H54 (cell line): Measurements from ENCODE around the gene GLYATL1B.
A peak's percentile ranks its signal among the peaks of the same experiment; 100 is the strongest.
"Not testable (repeated sequence)": the region's sequence is repeated elsewhere in the genome, so short reads cannot be mapped to it uniquely, and the experiment has no call there.

Experiments used
- DNase-seq: peaks from one replicate; pipeline ENCODE4 v3.0.0; 2011; ENCODE audit warnings: low spot score, mixed read lengths; ENCODE audit not compliant: insufficient read length
- FAIRE-seq: peaks from 3 replicates; lab custom pipeline; 2011; peaks lifted over from hg19 to GRCh38; lab: Jason Lieb, UNC
- POLR2A ChIP-seq: IDR thresholded peaks from 2 replicates; pipeline ENCODE4 v1.6.1; 2011; ENCODE audit warnings: low read depth, mild to moderate bottlenecking, low read length

The GLYATL1B gene

GRCh38 chr11:59086007-59086406, at the start of gene GLYATL1B:
Gene GLYATL1B (plus strand): TSS chr11:59086307. CDS start chr11:59086307, 0 bp downstream.
- not testable (repeated sequence) for FAIRE-seq, DNase-seq

GRCh38 chr11:59036542-59036941, 49.6 kb upstream of the GLYATL1B start:
- FAIRE-seq: peak; percentile 45
- DNase-seq: not testable (repeated sequence)

DNA sequence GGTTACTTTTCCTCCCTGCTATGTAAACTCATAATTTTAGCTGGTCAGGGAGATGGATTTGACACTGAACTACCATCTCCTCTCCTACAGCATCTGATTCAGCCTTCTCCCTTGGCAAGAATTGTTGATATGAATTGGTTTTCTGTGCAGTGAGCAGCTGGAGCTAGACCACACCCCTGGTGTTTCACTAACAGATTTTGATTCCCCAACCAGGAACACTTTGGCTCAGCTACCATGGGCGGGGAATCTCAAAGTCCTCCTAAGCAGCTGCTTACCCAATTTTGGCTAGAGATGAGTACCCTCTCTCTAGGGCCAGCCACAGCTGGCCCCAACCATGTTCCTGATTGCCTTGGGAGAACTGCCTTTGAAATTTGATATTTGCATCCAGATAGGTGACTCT, 48.7 kb upstream of the GLYATL1B start:
- not testable (repeated sequence) for FAIRE-seq, DNase-seq

DNA sequence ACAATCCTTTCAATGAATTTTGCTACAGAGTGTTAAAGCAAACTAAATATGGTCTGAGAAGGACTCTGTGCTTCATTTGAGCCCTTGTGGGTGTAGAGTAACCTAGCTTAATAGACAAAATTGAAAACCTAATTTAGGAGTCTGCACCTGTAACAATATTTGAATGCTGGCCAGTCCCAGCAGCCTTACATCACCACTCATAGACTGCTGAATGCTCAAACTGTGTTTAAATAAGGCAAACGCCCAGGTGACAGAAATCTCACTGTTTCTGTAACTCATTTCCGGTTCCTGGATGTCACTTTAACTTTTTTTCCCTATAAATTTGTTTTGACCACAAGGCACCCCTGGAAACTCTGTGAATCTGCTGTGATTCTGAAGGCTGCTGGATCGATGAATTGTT, 45.5 kb upstream of the GLYATL1B start:
- FAIRE-seq: no peak
- no peak for DNase-seq
- TF ChIP-seq POLR2A: no peak

GRCh38 chr11:59051383-59051782, 34.7 kb upstream of the GLYATL1B start:
- not testable (repeated sequence) for DNase-seq, FAIRE-seq

GRCh38 chr11:59052355-59052754, 33.8 kb upstream of the GLYATL1B start:
- FAIRE-seq, DNase-seq: not testable (repeated sequence)

GRCh38 chr11:59053387-59053786, 32.7 kb upstream of the GLYATL1B start:
- no peak for DNase-seq
- no peak for TF ChIP-seq POLR2A
- peak; percentile 55 for FAIRE-seq

DNA sequence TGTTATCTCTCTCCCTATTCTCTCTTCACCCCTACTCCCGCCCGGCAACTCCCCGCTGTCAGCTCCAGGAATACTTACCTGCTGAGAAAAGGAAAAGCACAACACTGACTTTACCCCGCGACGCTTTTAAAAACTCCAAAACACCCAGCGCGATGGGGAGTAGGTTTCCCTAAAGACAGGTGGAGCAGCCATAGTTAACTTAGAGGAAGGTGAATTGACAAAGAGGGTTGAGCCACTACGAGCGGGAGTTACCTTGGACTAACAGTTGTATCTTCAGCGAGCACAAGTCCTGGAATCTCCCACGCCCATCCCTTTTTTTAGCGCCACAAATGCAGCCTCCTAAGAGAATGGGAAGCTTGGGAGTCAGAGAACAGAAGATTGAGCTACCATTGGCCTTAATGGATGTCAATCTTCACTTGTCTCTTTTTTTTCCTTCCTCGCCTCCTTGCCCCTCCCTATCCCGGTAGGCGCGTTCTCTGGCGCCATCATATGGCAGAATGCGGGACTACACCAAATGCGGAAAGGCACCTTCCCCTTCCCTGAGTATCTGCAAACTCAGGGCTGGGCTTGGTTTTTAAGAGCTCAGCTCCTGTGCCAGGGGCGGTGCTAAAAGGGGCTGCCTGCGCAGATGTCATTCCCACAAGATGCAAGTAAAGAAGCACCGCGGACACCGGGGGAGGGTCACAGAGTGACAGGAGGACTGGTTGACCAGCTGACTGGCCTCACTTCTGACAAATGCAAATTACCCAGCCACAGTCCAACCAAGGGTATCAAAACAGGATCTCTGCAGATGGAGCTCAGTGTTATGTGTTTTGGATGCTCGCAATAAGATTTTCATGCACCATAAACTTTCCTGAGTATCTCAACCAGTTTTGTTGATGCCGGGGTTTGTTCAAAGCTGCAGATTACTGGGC, 27.7 kb upstream of the GLYATL1B start:
- DNase-seq (peak; percentile 63), FAIRE-seq (peak; percentile 53)

DNA sequence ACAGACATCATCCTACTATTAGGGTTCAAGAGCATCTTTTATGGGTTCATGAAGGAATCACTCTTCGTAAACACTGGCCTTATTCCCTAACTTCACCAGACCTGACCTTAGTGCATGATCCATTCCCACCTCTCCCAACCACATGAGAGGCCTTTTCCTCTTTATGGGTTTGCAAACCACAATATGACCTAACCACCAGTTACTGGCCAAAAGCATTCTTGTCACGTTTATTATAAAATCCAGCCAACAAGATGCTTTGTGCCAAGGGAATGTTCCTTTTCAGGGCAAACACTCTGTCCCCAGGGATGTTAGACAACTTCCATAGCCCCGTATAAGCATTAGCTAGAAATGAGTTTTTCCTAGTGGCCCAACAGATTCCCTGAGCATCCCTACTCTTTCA, 26.0 kb upstream of the GLYATL1B start:
- FAIRE-seq, DNase-seq: not testable (repeated sequence)

- DNase-seq: no peak
- no peak for TF ChIP-seq POLR2A
- no peak for FAIRE-seq
Measured at GRCh38 chr11:59062602-59063529, 23.2 kb upstream of the GLYATL1B start.

DNA sequence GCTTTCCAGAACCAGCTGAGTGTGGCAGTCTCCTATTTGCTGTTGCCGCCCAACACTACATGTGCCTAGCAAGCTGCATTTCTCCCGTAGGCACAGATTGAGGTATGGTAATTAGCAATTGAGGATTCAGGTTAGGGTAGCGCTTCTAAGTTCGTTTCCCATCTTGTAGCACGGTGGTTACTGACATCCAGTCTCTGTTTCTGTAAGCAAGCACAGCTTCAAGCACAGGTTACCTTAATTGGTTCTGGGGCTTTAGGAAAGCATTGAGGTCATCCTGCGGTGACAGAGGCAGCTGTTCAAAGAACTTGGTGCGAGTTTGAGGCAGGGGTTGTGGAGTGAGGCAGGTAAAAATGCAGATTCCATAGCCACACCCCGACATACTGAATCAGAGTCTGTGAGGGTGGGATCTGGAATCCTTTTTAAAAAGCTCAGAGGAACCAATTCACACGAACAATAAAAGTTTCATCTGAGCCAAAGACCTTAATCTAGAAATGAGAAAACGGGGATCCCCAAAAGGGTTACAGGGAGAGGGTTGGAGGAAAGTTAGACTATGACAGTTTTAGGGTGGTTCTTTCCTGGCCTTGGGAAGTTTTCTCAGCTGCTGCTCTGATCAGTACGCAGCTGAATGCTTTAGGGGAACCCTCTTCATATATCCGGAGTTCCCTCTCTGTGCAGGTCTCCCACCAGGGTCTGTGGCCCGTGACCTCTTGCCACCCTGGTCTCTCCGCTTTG, 21.9 kb upstream of the GLYATL1B start:
- DNase-seq, FAIRE-seq: not testable (repeated sequence)

DNA sequence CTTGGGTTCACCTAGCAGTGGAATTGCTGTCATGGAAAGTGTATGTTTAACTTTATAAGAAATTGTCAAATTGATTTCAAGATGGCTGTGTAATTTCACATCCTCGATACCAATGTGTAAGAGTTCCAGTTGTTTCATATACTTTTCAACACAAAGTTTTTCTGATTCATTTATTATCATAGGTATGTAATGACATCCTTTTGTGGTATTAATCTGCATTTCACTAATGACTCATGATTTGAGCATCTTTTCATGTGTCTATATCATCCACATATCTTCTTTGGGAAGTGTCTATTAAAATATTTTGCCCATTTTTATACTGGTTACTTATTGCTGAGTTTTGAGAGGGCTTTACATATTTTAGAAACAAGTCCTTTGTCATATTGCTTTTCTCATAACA, 17.0 kb upstream of the GLYATL1B start:
- no peak for TF ChIP-seq POLR2A
- FAIRE-seq (no peak), DNase-seq (no peak)

DNA sequence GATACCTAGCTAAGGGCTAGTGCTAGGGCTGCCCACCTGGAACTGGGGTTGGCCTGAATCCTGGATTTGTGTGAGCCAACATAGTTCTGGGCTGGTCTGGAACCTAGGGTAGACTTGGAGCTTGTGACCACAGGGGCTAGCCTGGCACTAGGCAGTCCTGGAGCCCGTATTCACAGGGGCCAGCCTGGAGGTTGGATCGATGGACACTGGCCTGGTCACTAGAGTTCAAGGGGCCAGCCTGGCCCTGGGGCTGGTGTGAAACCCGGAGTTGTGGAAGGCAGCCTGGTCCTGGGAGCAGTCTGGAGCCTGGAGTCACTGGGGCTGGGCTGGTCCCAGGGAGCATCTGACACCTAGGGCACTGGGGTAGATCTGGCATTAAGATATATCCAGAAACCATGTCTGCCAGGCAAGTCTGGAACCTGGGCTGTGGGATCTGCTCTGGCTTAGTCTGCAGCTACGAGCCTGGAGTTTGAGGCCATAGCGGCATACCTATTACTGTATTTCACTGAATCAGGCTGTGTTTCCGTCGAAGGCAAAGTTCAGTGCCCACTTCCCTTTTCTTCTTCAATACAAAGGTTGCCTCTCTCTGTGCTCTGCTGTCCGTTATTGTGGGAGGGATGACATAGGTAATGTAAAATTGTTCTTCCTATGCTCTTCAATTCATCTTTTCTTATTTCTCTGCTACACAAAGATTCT, 9.1 kb upstream of the GLYATL1B start:
- no peak for TF ChIP-seq POLR2A
- DNase-seq: no peak
- FAIRE-seq: no peak
